HG03060 (cell line): ENCODE measurements around the gene DDX3X.
"Not testable (repeated sequence)": the region's sequence is repeated elsewhere in the genome, so short reads cannot be mapped to it uniquely, and the experiment has no call there.

Source experiments
- ATAC-seq: cut with Tn5 transposase; IDR thresholded peaks from one replicate; pipeline ENCODE4 v1.9.1; 2021; ENCODE audit warnings: low read depth, moderate number of reproducible peaks; ENCODE audit not compliant: unreplicated experiment

DDX3X gene

GRCh38 chrX:41333744-41334362 is at the start of gene DDX3X:
Gene DDX3X (plus strand): TSS chrX:41334162. CDS start chrX:41334253, 91 bp downstream.
- ATAC-seq: no peak

- ATAC-seq: not testable (repeated sequence)
These were observed 48.0 kb upstream of the DDX3X start for GRCh38 chrX:41285928-41286327.

GRCh38 chrX:41288641-41289040 is 45.3 kb upstream of the DDX3X start:
- ATAC-seq: no peak

DNA sequence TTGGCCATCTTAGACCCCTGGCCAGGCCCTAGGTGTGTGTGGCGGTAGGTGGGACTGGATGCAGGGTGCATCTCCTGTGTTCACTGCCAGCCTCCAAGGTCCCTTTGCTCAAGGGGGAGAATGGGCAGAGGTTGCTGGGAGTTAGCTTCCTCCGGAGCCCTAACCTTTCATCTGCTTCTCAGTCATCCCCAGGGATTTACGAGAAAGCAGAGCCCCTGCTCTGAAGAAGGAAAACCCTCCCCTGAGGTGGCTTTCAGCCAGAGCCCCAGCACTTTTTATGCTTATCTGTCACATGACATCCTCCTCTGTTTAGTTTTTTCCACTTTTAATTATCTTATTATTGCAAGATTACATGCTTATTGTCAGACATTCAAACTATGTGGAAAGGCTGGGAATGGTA is 44.9 kb upstream of the DDX3X start:
- no peak for ATAC-seq

DNA sequence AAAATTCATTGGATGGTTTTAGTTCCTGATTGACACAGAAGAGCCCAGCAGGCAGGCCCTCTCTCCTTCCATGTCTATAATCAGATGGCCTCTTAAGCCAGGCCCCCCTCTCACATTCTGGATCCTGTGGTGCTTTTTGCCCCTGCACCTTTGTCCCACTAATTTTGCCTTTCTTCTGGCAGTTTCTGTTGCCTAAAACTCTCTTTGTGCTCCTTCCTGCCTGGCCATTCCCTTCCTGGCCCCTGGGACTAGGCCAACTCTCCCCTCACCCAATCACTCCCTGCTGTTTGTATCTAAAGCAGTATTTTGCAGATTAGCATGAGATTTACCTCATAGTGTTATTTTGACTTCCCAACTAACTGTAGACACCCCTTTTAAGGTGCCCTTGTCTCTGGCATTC is 42.7 kb upstream of the DDX3X start:
- ATAC-seq: no peak

DNA sequence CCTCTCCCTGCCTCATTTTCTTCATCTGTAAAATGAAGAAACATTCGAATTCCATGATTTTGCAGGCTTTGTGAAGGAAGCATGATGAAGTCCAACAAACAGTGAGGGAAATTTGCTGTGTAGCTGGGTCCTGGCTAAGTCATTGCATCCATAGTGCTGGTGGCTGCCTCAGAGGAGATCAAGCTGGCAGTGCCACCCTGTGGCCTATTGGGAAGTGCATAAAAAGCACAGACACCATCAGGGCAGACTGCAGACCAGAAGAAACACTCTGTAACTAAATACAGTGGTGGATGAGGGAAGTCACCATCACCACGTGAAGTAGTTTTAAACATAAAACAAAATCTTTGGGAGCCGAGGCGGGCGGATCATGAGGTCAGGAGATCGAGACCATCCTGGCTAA is 40.7 kb upstream of the DDX3X start:
- no peak for ATAC-seq

DNA sequence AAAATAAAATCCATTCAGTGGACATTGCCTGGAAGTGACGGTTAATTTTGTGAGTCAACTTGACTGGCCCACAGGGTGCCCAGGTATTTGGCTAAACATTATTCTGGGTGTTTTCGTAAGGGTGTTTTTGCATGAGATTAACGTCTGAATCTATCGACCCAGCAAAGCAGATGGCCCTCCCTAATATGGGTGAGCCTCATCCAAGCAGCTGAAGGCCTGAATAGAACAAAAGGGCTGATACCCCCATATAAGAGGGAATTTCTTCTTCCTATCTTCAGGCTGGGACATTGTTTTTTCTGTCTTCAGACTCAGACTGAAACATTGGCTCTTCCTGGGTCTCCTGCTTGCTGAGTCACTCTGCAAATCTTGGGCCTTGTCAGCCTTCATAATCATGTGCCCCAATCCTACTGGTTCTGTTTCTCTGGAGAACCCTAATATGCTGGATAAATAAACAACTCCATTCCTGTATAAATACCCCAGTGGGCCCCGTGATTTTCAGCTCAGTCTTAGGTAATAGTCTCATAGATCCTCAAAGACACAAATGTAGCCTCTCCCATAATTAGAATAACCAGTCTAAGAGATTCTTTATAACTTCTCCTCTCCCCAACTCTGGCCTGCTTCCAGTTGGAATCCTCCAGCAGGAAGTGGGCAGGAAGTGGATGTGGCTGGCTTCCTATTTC is 33.1 kb upstream of the DDX3X start:
- ATAC-seq: no peak

GRCh38 chrX:41301438-41301824 is 32.5 kb upstream of the DDX3X start:
- no peak for ATAC-seq

DNA sequence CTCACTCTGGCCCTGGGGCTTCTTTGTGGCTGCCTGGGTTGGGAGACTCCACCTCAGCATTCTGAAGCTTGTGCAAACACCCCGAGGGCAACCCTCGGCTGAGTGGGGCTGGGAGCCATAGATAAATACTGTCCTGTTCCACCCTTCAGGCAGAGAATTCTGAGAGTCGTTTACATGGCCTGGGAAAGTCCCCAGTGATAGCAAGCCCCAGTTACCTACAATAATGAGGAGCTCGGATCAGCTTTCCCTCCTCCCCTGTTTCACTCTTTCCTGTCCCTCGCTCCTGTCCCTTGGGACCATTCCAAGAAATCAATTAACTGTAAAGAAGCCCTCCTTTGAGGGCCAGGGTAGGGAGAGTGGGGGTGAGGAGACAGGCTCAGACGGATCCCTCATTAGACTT is 31.6 kb upstream of the DDX3X start:
- no peak for ATAC-seq

DNA sequence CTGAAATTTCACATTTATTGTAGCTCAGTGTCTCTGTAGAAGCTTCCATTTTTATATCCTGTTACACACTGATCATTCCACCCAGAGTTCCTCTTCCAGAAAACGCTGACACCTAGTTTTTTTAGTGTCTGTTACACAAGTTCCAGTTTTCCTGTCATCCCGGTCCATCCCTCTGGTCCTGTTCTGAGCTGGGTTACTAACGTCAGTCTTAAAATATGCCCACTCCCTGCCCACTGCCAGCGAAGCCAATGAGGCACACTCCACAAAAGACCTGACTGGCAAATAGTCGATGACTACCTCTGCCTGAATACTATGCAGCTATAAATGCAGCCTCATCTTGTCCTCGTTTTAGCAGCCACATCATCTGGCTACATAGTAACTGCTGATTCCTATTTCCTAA is 30.9 kb upstream of the DDX3X start:
- no peak for ATAC-seq

DNA sequence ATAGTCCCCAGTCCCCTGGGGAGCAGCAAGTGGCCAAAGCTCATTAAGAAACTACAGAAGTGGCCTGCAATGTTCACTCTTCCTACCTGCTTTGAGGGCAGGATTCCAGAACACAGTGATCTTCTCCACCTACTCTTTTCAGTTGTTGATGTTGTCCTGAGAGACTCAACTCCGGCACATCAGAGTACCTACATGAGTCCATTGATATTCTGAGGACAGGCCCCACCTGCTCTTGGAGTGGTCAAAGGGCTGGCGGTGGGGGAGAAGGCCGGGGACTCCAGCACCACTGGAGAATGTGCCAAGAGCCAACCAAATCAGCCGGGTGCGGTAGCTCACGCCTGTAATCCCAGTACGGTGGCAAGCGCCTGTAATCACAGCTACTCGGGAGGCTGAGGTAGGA is 29.8 kb upstream of the DDX3X start:
- ATAC-seq: no peak

DNA sequence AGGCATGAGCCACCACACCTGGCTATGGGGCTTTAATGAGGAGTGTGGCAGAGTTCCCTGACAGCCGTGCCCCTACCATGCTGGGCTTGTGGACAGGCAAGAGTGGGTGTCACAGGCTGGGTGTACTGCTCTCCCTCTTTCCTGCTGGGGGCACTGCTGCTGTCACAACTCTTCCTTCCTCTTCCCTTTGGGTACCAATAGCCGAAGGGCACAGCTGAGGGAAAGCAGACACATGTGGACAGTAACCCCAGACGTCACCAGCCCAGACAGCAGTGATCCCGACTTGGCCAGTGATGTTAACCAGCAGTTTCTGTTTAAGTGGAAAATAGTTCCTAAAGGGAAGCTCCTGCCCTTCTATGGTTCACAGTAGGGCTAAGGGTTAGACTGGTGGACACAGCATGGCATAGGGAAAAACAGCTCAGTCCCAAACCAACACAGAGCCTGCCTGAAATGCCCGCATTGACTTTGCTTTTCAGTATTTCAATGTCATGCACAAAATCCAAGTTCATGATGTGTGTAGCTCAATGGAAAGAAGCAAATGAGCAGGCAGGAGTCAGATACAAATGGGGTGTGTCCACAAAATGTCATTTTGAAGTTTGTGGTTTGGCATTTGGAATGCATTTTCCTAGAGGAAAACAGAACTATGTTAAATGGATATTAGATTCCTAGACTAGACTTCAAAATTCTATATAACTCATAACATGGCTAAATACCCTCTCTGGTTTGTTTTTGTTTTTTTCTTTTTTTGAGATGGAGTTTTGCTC is 24.9 kb upstream of the DDX3X start:
- ATAC-seq: no peak

DNA sequence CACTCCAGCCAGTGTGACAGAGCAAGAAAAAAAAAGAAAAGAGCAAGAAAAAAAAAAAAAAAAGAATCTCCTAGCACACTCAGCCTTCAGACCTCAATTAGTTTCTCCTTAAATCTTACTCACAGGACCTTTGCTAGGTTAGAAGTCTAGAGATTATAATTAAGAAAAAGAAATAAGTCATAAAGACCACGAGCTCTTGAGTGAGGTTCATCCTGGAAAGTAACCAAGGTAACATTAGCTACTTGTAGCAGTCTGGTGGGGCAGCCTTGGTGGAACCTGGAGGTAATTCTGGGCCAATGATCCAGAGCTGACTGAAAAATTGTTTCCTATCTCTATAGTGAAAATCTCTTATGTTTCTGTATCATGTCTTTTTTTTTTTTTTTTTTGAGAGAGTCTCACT is 21.2 kb upstream of the DDX3X start:
- no peak for ATAC-seq

DNA sequence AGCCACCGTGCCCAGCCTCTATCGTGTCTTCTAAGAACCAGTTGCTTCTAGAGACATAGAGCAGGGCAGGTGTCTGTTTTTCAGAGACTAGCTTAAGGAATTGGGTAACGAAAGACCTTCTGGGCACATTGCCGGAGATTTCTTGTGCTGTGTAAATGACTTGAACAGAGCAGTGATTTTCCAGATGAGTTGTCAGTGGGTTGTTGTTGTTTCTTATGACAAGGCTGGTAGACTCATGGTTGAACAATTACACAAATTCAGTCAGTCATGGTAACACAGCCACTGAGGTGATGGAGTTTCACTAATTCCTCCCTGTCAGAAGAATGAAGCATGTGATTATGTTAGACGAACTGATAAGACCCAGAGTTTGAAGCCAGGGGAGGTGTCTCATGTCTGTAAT is 20.5 kb upstream of the DDX3X start:
- no peak for ATAC-seq

GRCh38 chrX:41314204-41314603 is 19.8 kb upstream of the DDX3X start:
- ATAC-seq: no peak

GRCh38 chrX:41314881-41315280 is 19.1 kb upstream of the DDX3X start:
- ATAC-seq: no peak

- ATAC-seq: not testable (repeated sequence)
These were observed 17.7 kb upstream of the DDX3X start for GRCh38 chrX:41316266-41316665.

- ATAC-seq: no peak
These were observed 16.3 kb upstream of the DDX3X start for GRCh38 chrX:41317477-41318208.

DNA sequence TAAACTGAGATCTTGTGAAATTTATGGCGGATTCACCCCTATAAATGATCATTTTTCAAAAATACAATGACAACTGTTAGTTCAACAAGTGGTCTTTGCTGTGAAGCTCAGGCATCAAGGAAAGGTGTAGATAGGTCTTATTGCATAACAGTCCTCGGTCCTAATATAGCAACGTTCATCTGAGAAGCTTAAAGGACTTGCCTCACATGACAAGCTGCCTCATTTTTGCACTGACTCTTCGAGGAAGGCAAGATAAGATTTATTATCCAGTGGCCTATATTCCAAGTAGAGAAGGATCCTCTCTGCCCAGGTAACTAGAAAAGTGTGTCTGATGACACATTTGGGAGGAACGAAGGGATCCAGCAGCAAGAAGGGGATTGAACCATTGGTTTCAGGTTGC is 13.6 kb upstream of the DDX3X start:
- no peak for ATAC-seq

DNA sequence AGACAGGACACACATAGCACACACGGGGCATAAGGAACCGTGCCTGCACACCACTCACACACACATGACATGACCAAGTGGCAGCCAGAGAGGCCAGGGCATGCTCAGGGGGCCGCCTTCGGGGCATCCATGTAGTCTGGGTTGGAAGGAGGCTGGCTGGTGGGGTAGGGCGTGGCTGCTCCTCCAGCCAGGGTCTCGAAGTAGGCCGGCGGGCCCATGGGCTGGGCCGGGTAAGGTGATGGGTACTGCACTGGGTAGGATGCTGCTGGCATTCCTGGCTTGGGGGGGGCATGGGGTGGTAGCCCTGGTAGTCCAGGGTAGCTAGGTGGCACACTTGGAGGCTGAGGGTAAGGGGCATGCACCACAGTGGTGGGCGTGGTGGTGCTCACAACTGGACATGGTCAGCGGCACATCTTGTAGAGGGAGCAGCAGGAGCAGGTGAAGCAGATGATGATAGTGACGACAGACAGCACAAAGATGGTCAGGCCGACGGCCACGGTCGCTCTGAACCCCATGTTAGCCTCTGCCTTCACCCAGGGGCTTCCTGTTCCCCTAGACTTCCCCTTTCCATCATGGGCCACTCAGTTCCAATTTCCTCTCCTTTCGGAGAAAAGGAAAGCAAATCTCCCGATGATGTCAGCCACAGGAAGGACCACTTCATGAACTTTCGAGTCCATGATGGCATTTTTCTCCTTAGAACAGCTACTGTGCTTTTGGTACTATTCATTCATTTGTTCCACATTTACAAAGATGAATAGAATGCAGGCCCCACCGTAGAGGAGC is 10.9 kb upstream of the DDX3X start:
- ATAC-seq: no peak
